ENCODE results near the gene DHCR24.

Gene DHCR24

DNA sequence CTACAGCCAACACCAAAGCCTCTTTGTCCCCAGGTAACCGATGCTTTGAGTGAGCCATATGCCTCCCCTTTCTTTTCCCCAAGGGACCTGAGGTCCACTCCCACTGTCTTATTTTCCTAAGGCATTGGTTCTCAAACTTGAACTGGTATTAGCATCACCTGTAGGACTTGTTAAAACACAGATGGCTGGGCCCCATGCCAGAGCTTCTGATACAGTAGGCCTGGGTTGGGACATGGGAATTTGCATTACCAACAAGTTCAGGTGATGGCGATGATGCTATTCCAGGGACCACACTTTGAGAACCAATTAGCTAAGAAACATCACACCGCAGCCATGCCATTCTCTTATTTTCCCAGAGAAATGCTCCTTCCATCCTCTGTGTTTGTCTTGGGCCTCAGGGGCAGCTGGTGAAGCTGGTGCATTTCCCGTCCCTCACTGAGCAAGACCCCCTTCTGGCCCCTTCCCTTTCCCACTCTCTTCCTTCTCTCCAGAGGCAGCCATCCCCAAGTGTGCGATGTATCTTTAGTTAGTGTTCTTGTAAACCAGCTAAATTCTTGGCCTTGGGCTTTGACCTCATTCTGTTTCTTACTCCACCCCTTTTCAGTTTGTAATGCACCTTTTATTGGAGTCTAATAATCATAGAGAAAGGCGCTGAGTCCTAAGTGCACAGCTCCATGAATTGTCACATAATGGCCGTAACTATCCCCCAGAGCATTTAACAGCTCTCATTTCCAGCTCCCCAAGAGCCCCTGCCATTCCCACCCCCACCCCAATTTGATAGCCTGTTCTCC lies 71.7 kb downstream of the DHCR24 start:
- TF ChIP-seq, protein P1, sequence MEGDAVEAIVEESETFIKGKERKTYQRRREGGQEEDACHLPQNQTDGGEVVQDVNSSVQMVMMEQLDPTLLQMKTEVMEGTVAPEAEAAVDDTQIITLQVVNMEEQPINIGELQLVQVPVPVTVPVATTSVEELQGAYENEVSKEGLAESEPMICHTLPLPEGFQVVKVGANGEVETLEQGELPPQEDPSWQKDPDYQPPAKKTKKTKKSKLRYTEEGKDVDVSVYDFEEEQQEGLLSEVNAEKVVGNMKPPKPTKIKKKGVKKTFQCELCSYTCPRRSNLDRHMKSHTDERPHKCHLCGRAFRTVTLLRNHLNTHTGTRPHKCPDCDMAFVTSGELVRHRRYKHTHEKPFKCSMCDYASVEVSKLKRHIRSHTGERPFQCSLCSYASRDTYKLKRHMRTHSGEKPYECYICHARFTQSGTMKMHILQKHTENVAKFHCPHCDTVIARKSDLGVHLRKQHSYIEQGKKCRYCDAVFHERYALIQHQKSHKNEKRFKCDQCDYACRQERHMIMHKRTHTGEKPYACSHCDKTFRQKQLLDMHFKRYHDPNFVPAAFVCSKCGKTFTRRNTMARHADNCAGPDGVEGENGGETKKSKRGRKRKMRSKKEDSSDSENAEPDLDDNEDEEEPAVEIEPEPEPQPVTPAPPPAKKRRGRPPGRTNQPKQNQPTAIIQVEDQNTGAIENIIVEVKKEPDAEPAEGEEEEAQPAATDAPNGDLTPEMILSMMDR (IDR thresholded peaks at IDR 0.05; ENCODE audit: control extremely low read depth, extremely low read depth, low read depth, missing control alignments): no peak
- ChIA-PET POLR2A (no interaction called here), CTCF (interaction anchor here (0.8 to 1.7 kb wide), 6 partner anchors 8 to 694 kb away, joined by 3 to 9 read pairs (median 3); partner anchors contain the start of gene TTC22)
- no peak for DNase-seq (ENCODE audit: extremely low spot score)

DNA sequence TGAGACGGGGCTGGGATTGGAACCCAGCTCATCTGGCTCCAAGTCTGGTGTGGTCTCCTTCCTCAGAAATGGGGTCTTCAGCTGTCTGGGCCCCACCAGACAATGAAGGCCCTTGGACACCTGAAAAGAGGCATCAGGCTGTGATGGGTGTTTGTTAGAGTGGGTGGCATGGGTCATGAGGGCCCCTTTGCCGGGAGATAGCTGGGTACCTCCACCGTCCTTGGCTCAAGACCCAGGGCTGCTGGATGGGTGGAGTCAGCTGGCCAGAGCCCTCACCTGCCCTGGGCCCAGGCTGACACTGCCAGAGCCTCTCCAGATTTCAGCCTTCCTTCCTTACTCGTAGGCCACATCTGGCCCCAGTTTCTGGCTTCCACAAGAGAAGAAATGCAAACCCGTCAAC lies 72.4 kb downstream of the DHCR24 start:
- CTCF ChIA-PET: interaction anchor here (1.1 to 1.7 kb wide), 4 partner anchors 9 to 142 kb away, joined by 3 to 9 read pairs (median 4); partner anchors contain the start of gene TTC22
- DNase-seq (ENCODE audit: extremely low spot score): no peak
- POLR2A ChIA-PET: no interaction called here
- TF ChIP-seq, protein P1 (IDR thresholded peaks at IDR 0.05; ENCODE audit: control extremely low read depth, extremely low read depth, low read depth, missing control alignments): no peak

DNA sequence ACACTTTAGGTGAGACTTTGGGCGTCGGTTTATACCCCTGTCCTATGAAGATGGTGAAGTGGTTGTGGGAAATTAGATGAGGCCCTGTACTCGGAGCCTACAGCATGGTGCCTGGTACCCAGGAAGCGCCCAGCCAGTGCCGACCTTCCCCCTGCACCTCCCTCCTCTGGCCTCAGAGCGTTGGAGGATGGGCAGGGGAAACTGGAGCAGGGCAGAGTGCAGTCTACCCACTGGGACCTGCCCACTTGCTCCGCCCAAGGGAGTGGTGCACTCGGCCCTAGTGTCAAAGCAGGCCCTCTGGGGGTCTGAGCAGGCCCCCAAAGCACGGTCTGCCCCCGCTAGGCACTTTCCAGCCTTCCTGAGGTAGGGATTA lies 72.9 kb downstream of the DHCR24 start:
- POLR2A ChIA-PET: no interaction called here
- no peak for DNase-seq (ENCODE audit: extremely low spot score)
- TF ChIP-seq, protein P1 (IDR thresholded peaks at IDR 0.05; ENCODE audit: control extremely low read depth, extremely low read depth, low read depth, missing control alignments): no peak
- CTCF ChIA-PET: interaction anchor here (1.1 to 5.4 kb wide), 3 partner anchors 9 to 142 kb away, joined by 3 to 45 read pairs (median 4); partner anchors contain the start of gene TTC22

DNA sequence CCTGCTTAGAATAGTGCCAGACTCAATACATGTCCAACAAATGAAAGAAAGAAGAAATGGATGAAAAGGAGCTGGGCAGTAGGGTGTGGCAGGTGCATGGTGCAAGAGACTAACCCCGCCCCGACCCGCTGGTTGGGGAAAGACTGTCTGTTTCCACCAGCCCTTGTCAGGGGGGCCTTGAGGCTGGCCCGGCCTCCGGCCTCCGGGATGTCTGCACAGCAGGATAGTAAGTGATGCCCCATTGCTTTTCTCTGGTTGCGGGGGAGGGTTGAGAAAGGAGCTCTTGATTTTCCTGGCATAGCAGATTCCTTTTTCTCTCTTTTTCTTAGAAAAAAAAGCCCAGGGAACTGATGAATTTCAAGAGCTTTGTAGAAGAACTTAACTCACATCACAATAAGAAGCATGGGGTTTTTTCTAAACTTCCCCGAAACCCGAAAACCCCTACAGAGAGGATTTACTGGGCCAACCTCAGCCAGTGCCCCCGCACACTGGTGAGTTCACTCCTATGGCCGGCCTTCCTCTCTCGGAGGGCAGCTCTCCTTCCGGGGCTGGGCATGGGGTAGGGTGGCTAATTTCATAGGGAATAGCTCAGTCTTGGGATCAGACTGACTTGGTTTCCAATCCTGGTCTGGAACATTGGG lies 73.4 kb downstream of the DHCR24 start:
- ChIA-PET CTCF (interaction anchor here (1.2 to 5.4 kb wide), 2 partner anchors 13 to 141 kb away, joined by 4 to 45 read pairs; partner anchors contain the start of gene TTC22), POLR2A (no interaction called here)
- TF ChIP-seq, protein P1 (IDR thresholded peaks at IDR 0.05; ENCODE audit: control extremely low read depth, extremely low read depth, low read depth, missing control alignments): no peak
- DNase-seq (ENCODE audit: extremely low spot score): no peak

DNA sequence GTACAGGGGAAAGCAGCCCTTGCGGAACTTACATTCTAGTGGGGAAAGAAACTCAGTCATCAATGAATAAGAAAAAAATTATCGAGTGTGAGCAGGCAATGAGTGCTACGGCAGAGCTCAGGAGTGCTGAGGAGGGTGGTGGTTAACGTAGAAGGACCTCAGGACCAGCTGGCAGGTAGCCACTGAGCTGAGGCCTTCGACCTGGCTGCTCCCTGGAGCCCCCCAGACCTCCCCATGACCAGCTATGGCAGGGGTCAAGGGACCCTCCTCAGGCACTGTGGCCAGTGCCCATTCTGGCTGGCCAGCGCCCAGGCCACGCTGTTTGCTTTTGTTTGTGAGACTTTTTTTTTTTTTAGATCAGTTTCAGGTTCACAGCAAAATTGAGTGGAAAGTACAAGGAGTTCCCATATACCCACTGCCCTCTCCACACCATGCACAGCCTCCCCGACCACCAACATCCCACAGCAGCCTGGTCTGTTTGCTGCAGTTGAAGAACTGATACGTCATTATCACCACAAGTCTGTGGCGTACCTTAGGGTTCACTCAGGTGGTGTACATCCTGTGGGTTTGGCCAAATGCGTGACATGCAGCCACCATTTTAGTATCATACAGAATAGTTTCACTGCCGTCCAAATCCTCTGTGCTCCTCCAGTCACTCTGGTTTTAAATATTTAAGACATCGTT lies 74.1 kb downstream of the DHCR24 start:
- TF ChIP-seq, protein P1 (IDR thresholded peaks at IDR 0.05; ENCODE audit: control extremely low read depth, extremely low read depth, low read depth, missing control alignments): no peak
- no peak for DNase-seq (ENCODE audit: extremely low spot score)
- ChIA-PET CTCF (interaction anchor here (1.4 to 5.4 kb wide), 3 partner anchors 12 to 141 kb away, joined by 4 to 45 read pairs (median 14); partner anchors contain the start of gene TTC22), POLR2A (no interaction called here)

All from GM10248 (cell line).